Urinary bladder (tissue), 4 donors: ENCODE data around the gene FAM107B. TPM values are rescaled to one million over a fixed set of nuclear protein-coding genes. Genes with fewer than 3 reads are reported as not detected.

Experiments used
- DNase-seq: peaks from one replicate; pipeline ENCODE4 v3.0.0-alpha.2; 2015; ENCODE audit errors: extremely low spot score
- H3K27ac ChIP-seq: one replicate; pipeline ENCODE4 v1.5.1; 2013; ENCODE audit warnings: low read depth, mild to moderate bottlenecking, moderate library complexity
- H3K36me3 ChIP-seq: one replicate; pipeline ENCODE4 v1.6.1; 2013; ENCODE audit warnings: mild to moderate bottlenecking, moderate library complexity; ENCODE audit not compliant: insufficient read depth
- H3K4me1 ChIP-seq: one replicate; pipeline ENCODE4 v1.6.1; 2013; ENCODE audit warnings: mild to moderate bottlenecking, moderate library complexity; ENCODE audit not compliant: insufficient read depth
- H3K4me3 ChIP-seq: one replicate; pipeline ENCODE4 v1.5.1; 2013; ENCODE audit warnings: low read depth, low read length
- WGBS: extraction: QIAGEN DNeasy Blood & Tissue Kit; methylation state at CpG from one replicate; pipeline ENCODE4 v1.1.7; 2013; 5-methylcytosine and 5-hydroxymethylcytosine counted together
- polyA plus RNA-seq: library from polyadenylated mRNA; stranded (reverse); fragments of 200-250 nt; gene quantifications from one replicate; pipeline ENCODE4 v1.2.3, GENCODE V29; 2013
- total RNA-seq: library from RNA; depleted of rRNA; stranded (reverse); fragments of >200 nt; gene quantifications from one replicate; pipeline ENCODE4 v1.2.3, GENCODE V29; 2014
- donor health status: healthy with polysubstance abuse.
- donor health status: healthy.

The FAM107B gene
- total and polyA plus RNA-seq, 2 donors = 13.6 to 40.2 TPM

GRCh38 chr10:14508725-14509124, 266.0 kb downstream of the FAM107B start:
- no peaks in the 10 kb centered on the region for H3K36me3 ChIP-seq
- WGBS = 89% methylated on average over 14 of the region's 14 CpGs
- no peak for DNase-seq
- no peak overlapping the region for H3K27ac ChIP-seq
- no peaks in the 10 kb centered on the region for H3K4me1 ChIP-seq
- H3K4me3 ChIP-seq = no peak overlapping the region

DNA sequence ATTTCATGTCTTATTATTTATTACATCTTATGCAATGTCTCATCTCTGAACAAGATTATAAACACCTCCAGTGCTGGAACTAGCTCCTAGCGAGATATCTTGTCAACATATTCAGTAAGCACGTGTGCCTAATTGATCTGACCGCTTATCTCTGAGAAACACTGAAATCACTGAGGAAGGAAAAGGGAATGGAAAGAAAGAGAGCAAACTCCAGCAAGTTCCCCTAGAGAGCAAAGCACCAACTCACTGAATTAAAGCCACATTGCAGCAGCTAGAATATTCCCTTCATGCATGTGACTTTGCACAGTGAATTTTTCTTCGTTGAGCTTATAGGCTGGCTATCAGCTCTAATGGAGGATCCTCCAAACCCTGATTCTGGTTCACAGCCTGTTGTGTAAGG, 266.9 kb downstream of the FAM107B start:
- no peak for DNase-seq
- 72% methylated on average over 4 of the region's 4 CpGs for WGBS
- H3K4me3 ChIP-seq = no peak overlapping the region
- H3K36me3 ChIP-seq = no peaks in the 10 kb centered on the region
- H3K27ac ChIP-seq = no peak overlapping the region
- H3K4me1 ChIP-seq = no peaks in the 10 kb centered on the region

DNA sequence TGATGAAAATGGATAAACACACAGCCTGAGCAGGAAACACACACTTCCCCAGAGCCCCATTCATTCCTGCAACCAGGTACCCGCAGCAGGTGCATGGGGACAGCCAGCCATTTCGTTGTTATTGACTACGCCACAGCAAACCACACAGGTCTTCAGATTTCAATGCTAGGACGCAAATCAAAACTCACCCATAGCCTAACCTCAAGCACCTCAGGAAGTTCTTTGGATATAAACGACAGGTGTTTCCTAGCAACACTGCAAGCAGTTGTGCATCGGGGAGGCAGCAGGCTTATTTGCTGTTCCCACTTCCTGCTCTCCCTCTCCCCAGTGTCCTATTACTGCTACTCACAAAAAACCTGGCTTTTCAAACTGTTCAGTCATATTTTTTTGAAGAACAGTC, 267.5 kb downstream of the FAM107B start:
- Histone ChIP-seq H3K27ac (no peak overlapping the region), H3K4me3 (no peak overlapping the region), H3K4me1 (no peaks in the 10 kb centered on the region), H3K36me3 (no peaks in the 10 kb centered on the region)
- WGBS = 55% methylated on average over 6 of the region's 6 CpGs
- no peak for DNase-seq

- no peak for DNase-seq
- Histone ChIP-seq H3K4me1 (no peaks in the 10 kb centered on the region), H3K4me3 (no peak overlapping the region), H3K27ac (no peak overlapping the region), H3K36me3 (no peaks in the 10 kb centered on the region)
- WGBS = 57% methylated on average over 3 of the region's 3 CpGs
Observed at GRCh38 chr10:14502431-14502830, 272.3 kb downstream of the FAM107B start.

GRCh38 chr10:14500172-14500765, 274.4 kb downstream of the FAM107B start:
- 71% methylated on average over 9 of the region's 9 CpGs for WGBS
- Histone ChIP-seq H3K36me3 (no peaks in the 10 kb centered on the region), H3K4me1 (no peaks in the 10 kb centered on the region), H3K27ac (no peak overlapping the region), H3K4me3 (no peak overlapping the region)
- no peak for DNase-seq

DNA sequence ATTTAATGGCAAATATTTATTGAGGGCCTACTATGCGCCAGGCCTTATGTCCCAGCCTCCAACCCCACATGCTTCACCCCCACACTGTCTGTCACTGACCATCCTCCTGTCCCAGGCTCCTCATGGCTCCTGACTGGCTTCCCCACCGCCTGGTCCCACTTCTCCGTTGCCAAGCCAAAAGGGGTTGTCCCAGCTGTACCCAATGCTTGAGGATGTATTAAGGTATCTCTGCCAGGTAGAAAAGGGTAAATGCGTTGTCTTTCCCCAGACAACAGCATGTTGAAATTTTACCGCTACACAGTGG, 275.1 kb downstream of the FAM107B start:
- no peaks in the 10 kb centered on the region for H3K36me3 ChIP-seq
- H3K4me3 ChIP-seq = no peak overlapping the region
- no peak overlapping the region for H3K27ac ChIP-seq
- H3K4me1 ChIP-seq = no peaks in the 10 kb centered on the region
- 94% methylated on average over 5 of the region's 5 CpGs for WGBS
- no peak for DNase-seq

DNA sequence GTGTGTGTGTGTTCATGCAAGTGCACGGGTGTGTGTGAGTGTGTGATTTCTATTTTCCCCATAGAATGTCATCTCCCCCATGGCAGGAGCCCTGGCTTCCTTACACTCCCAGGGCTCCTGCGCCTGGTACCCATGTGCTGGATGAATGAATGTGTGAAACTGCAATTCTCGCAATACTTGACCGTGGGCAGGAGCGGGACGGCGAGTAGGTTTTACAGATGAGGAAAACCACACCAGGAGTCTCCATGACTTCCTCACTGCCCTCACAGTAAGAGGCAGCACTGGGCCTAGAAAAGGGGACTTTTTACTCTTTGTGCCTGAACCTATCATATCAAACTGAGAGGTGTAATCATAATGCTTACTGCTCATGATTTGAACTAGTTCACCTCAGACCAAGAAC, 276.4 kb downstream of the FAM107B start:
- no peaks in the 10 kb centered on the region for H3K36me3 ChIP-seq
- WGBS = 92% methylated on average over 7 of the region's 7 CpGs

DNA sequence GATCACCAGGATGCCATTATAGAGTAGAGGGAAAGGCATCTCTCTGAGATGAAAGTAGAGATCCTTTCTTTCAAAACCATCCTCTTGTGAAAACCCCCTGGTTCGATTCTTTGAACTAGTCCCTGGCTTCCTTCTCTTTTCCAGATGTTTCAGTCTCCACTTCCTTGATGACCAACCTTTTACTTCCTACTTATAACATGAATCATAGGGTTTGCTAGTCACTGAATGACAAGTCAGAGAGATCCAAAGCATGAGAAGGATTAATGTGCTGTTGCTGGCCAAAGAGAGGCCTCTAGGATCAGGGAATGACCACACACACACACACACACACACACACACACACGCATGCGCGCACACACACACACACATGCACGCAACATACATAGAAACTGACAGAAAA, 282.9 kb downstream of the FAM107B start:
- no peak for DNase-seq
- 82% methylated on average over 5 of the region's 5 CpGs for WGBS
- Histone ChIP-seq H3K27ac (no peak overlapping the region), H3K4me1 (no peaks in the 10 kb centered on the region), H3K4me3 (no peak overlapping the region), H3K36me3 (no peaks in the 10 kb centered on the region)

More for the DNA sequence above, 276.4 kb downstream of the FAM107B start:
- no peak for DNase-seq
- Histone ChIP-seq H3K4me3 (no peak overlapping the region), H3K27ac (no peak overlapping the region), H3K4me1 (no peaks in the 10 kb centered on the region)

DNA sequence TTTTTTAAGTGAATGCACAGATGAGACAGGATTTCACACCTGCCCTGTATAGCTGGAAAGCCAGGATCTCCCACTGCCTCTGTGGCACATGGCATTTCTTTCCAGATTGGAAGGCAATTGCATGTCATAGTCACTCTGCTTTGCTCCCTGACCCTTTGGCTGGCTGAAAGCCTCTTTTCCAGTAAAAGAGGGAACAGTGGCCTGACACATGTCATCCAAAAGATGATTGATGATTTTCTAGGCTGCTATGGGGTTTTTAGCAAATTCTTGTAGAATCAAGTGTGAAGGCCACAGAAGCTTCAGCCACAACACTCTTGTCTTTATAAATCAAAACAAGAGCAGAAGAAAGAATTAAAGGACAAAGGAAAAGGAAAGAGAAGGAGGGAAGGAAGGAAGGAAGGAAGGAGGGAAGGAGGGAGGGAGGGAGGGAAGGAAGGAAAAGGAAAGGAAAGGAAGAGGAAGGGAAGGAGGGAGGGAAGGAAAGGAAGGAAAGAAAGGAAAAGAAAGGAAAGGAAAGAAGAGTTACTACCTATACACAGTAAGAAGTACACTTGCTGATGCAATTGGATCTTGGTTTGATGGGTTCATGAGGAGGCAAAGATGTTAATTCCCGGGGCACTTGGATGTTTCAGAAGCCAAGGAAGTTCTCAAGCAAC, 285.0 kb downstream of the FAM107B start:
- no peaks in the 10 kb centered on the region for H3K36me3 ChIP-seq
- no peaks in the 10 kb centered on the region for H3K4me1 ChIP-seq
- 76% methylated on average over 1 of the region's 1 CpG for WGBS
- DNase-seq = no peak
- H3K4me3 ChIP-seq = no peak overlapping the region
- no peak overlapping the region for H3K27ac ChIP-seq

DNA sequence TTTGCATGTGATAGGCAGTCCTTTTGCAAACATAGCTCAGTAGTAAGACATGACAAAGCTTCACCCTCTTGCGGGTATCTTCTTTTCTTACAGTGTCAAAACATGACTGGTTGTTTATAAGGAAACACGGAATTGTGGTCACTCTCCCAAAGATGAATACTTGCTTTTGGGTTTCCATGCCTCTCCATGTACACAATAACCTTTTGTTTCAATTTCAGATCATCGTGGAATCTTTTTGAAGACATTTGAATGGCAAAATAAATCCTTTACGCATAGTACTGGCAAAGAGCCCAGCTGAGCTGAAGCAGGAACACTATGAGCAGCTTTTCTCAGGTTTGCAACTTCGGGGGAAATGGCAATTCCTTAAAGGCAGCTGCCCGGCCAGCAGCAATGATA, 287.2 kb downstream of the FAM107B start:
- 21% methylated on average over 6 of the region's 6 CpGs for WGBS
- no peak for DNase-seq
- Histone ChIP-seq H3K27ac (no peak overlapping the region), H3K36me3 (no peaks in the 10 kb centered on the region), H3K4me1 (no peaks in the 10 kb centered on the region), H3K4me3 (no peak overlapping the region)

- DNase-seq = no peak
- 50% methylated on average over 13 of the region's 13 CpGs for WGBS
- Histone ChIP-seq H3K4me3 (no peak overlapping the region), H3K36me3 (no peaks in the 10 kb centered on the region), H3K4me1 (no peaks in the 10 kb centered on the region), H3K27ac (no peak overlapping the region)
Observed at GRCh38 chr10:14486777-14487487, 287.8 kb downstream of the FAM107B start.

- H3K4me1 ChIP-seq = no peaks in the 10 kb centered on the region
- 94% methylated on average over 5 of the region's 5 CpGs for WGBS
- no peak overlapping the region for H3K27ac ChIP-seq
- no peaks in the 10 kb centered on the region for H3K36me3 ChIP-seq
- no peak for DNase-seq
- no peak overlapping the region for H3K4me3 ChIP-seq
Observed at GRCh38 chr10:14485986-14486385, 288.7 kb downstream of the FAM107B start.

- H3K27ac ChIP-seq = no peak overlapping the region
- DNase-seq = no peak
- H3K4me3 ChIP-seq = no peak overlapping the region
- H3K36me3 ChIP-seq = no peaks in the 10 kb centered on the region
- no peaks in the 10 kb centered on the region for H3K4me1 ChIP-seq
- 97% methylated on average over 5 of the region's 5 CpGs for WGBS
Observed at GRCh38 chr10:14483417-14483816, 291.3 kb downstream of the FAM107B start.

DNA sequence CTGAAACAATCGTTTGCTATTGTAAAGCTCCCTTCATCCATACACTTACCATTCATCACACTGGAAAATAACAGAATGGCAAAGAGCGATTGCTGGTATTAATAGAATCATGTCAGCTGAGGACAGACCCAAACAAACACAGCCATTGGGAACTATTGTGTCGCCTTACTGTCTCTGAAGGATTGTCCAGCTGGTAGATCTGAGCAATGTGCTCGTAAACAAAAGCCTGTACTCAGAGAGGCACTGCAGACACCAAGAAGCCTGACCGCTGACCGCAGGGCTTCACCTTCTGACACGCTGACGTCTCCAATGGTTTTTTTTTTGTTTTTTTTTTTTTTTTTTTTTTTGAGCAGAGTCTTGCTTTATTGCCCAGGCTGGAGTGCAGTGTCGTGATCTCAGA, 292.9 kb downstream of the FAM107B start:
- H3K4me3 ChIP-seq = no peak overlapping the region
- H3K4me1 ChIP-seq = peaks cover 2% of the 10 kb centered on the region
- no peaks in the 10 kb centered on the region for H3K36me3 ChIP-seq
- no peak overlapping the region for H3K27ac ChIP-seq
- WGBS = 57% methylated on average over 9 of the region's 9 CpGs
- DNase-seq = no peak
